ENCODE measurements around the gene PLRG1.

GRCh38 chr4:154577324-154577723 is 27.1 kb upstream of the PLRG1 start:
- TF ChIP-seq EZH2 (IDR thresholded peaks at IDR 0.05; ENCODE audit: insufficient read depth, poor library complexity, severe bottlenecking) (no peak), EZH2phosphoT487 (IDR thresholded peaks at IDR 0.05; ENCODE audit: insufficient read depth, low read depth) (no peak)
